LNCaP clone FGC (cell line): ENCODE data around the gene RNF31.

ENCODE experiments used
- DNase-seq: peaks from one replicate; pipeline ENCODE4 v3.0.0-alpha.2; 2011; ENCODE audit warnings: low read depth
- H3K4me3 ChIP-seq: 2 replicates; pipeline ENCODE4 v1.5.1; 2011; ENCODE audit warnings: mild to moderate bottlenecking, low read depth, low read length, control low read depth
- TF ChIP-seq, protein P1 (sequence below): IDR thresholded peaks from 2 replicates; pipeline ENCODE4 v1.5.1; 2012; ENCODE audit warnings: mild to moderate bottlenecking; ENCODE audit not compliant: control insufficient read depth, insufficient read depth; ENCODE audit errors: extremely low read depth

RNF31 gene

DNA sequence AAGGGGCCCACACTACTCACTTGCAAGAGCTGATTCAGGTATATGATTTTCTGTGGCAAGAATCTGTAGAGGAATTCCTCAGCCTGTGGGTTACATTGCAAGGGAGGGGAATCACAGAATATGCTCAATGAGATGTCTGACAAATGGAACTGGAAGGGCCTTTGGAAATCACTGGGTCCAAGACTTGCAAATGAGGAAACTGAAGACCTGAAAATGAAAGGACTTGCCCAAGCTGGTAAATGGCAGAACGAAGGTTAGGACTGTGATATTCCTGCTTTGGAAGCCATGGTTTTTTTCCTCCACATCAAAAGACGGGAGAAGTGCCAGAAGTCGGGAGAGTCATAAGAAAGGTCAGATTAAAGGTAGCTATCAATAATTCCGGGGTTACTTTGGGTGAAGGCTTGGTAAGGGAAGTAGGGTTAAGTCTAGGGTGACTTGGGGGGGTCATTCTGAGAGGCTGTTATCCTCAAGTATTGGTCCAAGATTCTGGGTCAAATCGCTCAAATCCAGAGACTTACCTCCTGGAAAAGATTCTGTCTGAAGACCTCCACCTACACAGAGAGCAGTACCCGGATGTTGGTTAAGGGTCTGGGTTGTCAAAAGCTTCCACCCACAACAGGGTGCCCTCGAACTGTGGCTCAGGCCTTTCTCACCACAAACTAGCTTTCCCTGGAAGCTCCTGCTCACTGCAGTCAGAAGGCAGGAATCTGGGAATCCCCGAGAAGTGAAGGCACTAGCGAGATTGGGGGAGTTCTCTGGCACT, 1.4 kb upstream of the RNF31 start:
- TF ChIP-seq, protein P1, sequence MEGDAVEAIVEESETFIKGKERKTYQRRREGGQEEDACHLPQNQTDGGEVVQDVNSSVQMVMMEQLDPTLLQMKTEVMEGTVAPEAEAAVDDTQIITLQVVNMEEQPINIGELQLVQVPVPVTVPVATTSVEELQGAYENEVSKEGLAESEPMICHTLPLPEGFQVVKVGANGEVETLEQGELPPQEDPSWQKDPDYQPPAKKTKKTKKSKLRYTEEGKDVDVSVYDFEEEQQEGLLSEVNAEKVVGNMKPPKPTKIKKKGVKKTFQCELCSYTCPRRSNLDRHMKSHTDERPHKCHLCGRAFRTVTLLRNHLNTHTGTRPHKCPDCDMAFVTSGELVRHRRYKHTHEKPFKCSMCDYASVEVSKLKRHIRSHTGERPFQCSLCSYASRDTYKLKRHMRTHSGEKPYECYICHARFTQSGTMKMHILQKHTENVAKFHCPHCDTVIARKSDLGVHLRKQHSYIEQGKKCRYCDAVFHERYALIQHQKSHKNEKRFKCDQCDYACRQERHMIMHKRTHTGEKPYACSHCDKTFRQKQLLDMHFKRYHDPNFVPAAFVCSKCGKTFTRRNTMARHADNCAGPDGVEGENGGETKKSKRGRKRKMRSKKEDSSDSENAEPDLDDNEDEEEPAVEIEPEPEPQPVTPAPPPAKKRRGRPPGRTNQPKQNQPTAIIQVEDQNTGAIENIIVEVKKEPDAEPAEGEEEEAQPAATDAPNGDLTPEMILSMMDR: no peak
- peak overlapping the region; percentile 98 for H3K4me3 ChIP-seq
- no peak for DNase-seq

- DNase-seq: peak; percentile 88
- peak within 1 kb of the TSS; percentile 98 for H3K4me3 ChIP-seq
- TF ChIP-seq, protein P1: no peak
Observed at GRCh38 chr14:24146453-24146977, 783 bp upstream of the RNF31 start, which contains the start of gene PSME2. Gene PSME2, minus strand, starts transcription at chr14:24146610. Its CDS starts 29 bp downstream, at chr14:24146581.

DNA sequence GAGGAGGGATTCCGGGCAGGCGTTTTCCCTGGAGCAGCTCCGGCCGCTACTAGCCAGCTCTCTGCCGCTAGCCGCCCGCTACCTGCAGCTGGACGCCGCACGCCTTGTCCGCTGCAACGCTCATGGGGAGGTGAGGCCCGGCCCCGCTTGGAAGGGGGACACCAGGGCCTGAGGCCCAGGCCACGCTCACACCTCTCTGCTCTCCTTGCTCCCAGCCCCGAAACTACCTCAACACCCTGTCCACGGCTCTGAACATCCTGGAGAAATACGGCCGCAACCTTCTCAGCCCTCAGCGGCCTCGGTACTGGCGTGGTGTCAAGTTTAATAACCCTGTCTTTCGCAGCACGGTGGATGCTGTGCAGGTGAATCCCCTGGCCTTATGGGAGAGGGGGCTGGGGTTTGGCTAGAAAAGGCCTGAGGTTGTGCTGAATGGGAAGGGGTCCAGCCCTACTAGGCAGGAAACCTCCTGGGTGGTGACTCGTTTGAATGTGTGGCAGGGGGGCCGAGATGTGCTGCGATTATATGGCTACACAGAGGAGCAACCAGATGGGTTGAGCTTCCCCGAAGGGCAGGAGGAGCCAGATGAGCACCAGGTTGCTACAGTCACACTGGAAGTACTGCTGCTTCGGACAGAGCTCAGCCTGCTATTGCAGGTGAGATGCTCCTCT, 597 bp downstream of the RNF31 start:
- TF ChIP-seq, protein P1: no peak
- DNase-seq: no peak
- peak overlapping the region; percentile 98 for H3K4me3 ChIP-seq

DNA sequence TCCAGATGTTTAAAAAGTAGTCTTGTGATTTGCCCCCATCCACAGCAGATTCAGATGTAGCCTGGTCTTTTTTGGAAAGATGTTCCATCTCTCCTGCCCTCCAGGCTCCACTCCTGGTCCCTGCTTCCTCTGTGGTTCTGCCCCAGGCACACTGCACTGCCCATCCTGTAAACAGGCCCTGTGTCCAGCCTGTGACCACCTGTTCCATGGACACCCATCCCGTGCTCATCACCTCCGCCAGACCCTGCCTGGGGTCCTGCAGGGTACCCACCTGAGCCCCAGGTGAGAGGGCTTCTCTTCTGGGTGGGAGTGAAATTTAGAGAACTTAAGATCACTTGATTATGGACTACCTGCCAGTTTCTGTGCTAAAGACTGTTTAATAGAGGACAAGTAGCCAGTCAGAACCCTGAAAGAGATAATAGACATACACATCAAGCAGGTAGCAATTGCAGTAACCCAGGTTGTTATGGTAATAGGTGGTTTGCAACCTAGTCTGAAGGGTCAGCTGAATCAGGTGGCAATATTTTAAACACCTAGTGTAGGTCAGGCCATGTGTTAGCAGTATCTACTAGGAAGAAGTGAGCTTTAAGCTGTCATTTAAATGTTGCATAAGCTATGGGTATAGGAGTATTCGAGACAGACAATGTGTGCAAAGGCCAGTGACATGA, 2.1 kb downstream of the RNF31 start:
- TF ChIP-seq, protein P1: no peak
- H3K4me3 ChIP-seq: no peak overlapping the region
- no peak for DNase-seq

- TF ChIP-seq, protein P1: no peak
- DNase-seq: no peak
- no peak overlapping the region for H3K4me3 ChIP-seq
Observed at GRCh38 chr14:24150061-24150460, 2.8 kb downstream of the RNF31 start.

DNA sequence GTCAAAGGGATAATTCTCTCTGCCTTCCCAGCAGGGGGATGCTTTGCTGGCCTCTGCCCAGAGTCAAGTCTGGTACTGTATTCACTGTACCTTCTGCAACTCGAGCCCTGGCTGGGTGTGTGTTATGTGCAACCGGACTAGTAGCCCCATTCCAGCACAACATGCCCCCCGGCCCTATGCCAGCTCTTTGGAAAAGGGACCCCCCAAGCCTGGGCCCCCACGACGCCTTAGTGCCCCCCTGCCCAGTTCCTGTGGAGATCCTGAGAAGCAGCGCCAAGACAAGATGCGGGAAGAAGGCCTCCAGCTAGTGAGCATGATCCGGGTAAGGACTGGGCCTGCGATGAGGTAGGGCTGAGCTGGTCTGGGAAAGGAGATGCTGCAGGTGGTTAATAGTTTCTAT, 3.3 kb downstream of the RNF31 start:
- no peak for DNase-seq
- TF ChIP-seq, protein P1: no peak
- no peak overlapping the region for H3K4me3 ChIP-seq
